Measurements from ENCODE around the gene RAB29.

DNA sequence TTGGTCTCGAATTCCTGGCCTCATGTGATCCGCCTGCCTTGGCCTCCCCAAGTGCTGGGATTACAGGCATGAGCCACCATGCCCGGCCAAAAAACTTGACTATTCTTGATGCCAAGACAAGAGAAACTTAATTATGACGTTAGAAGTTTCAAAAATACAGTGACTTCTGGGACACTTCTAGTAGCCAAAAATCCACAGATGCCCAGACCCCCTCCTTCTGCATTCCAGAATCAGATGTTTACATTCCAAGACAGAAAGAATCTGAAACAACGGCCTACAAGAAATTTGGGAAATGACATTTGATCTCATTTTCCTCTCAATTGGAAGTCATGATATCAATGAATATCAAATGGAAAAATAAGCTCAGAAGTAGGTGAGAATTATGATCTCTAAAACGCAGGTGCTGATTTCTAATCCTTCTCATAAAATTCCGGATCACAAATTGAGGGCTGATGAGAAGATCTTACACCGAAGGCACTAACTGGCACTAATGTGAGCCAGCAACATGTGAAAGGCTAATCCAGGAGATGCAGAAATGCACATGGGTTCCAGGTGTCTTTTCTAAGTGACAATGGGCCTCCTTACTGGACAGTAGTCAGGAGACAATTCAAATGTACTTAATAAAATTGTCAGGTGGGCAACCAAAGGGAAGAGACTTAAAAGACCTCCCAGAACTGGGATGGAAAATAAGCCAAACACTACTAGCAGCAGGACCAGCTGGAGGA is 5.5 kb downstream of the RAB29 start:
- TF ChIP-seq ZNF138 (tag by site-specific recombination; IDR thresholded peaks at IDR 0.05; ENCODE audit: borderline replicate concordance) (no peak), ZNF169 (tag by site-specific recombination; IDR thresholded peaks at IDR 0.05) (no peak), CTCF (tag by site-specific recombination; IDR thresholded peaks at IDR 0.05) (no peak)

Data from HEK293 (cell line).